Calu3 (cell line): Measurements from ENCODE around the gene CTTNBP2. TPM values are rescaled to one million over a fixed set of nuclear protein-coding genes. Genes with fewer than 3 reads are reported as not detected.

Experiments
- BruUV-seq: library from RNA; stranded (reverse); fragments of 400-500 nt; replicated peaks from 2 replicates; lab custom pipeline; 2021; lab: Mats Ljungman, UMichigan
- CTCF ChIA-PET: fragments of 300-600 bp; sonication (Branson Sonifier 250); formaldehyde crosslinking; loops from one replicate; lab custom pipeline; 2022; ENCODE audit warnings: antibody characterized with exemption; lab: Charles Lee
- DNase-seq: peaks from one replicate; pipeline ENCODE4 v3.0.0; 2022
- H3K27ac Mint-ChIP-seq: one replicate; pipeline ENCODE4 v1.8.0; 2022; ENCODE audit warnings: mixed read lengths; ENCODE audit not compliant: unreplicated experiment
- H3K27me3 Mint-ChIP-seq: one replicate; pipeline ENCODE4 v1.8.0; 2022; ENCODE audit warnings: mixed read lengths; ENCODE audit not compliant: unreplicated experiment
- H3K36me3 Mint-ChIP-seq: one replicate; pipeline ENCODE4 v1.8.0; 2022; ENCODE audit warnings: mild to moderate bottlenecking, moderate library complexity, mixed read lengths; ENCODE audit not compliant: insufficient read depth, unreplicated experiment
- H3K4me1 Mint-ChIP-seq: one replicate; pipeline ENCODE4 v1.8.0; 2022; ENCODE audit warnings: mild to moderate bottlenecking, low read depth, mixed read lengths; ENCODE audit not compliant: unreplicated experiment
- H3K4me3 Mint-ChIP-seq: one replicate; pipeline ENCODE4 v1.8.0; 2022; ENCODE audit warnings: mild to moderate bottlenecking, low read depth, moderate library complexity, mixed read lengths; ENCODE audit not compliant: unreplicated experiment
- H3K9me3 Mint-ChIP-seq: one replicate; pipeline ENCODE4 v1.8.0; 2022; ENCODE audit warnings: low read depth, mixed read lengths; ENCODE audit not compliant: unreplicated experiment
- intact Hi-C: fragments of 100-400 bp; cut with micrococcal nuclease; formaldehyde crosslinking; loops from one replicate; pipeline ENCODE4 v1.10.0; 2022; ENCODE audit not compliant: unreplicated experiment
- total RNA-seq: library from RNA; stranded (reverse); gene quantifications from 2 replicates; pipeline ENCODE4 v1.2.3, GENCODE V29; 2022
- TF ChIP-seq, protein P1 (sequence below): fragments of 200-600 bp; IDR thresholded peaks from one replicate; pipeline ENCODE4 v1.8.0; 2022; ENCODE audit warnings: antibody characterized with exemption; ENCODE audit not compliant: unreplicated experiment

The CTTNBP2 gene
- total RNA-seq, 1 experiment from 2014 or later, result 2.3 TPM

DNA sequence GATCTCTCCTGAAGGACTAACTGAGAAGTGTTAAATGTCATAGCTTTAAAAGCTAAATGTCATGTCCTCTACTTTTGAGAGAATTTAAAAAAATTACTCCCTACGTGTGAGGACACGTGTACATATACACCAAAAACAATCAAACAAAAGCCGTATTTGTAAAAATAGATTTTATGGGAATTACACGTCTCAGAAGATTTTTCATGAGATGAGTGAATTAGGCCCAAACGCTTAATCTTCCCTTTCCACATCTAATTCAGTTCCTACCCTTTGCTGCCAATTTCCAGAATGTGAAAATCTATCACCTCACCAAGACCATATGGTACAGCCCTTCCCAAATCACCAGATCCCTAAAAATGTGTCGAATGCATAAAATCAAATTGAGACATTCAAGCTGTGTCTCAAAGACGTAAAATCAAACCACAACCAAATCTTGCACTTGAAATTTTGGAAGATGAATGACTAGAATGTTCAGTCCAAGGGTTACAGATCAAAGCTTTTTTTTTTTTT is 1.0 kb upstream of the CTTNBP2 start:
- H3K27me3 Mint-ChIP-seq, result peaks cover 46% of the 10 kb centered on the region
- H3K4me3 Mint-ChIP-seq, result peak overlapping the region; percentile 80
- DNase-seq, result no peak
- H3K27ac Mint-ChIP-seq, result peak overlapping the region; percentile 52
- peaks cover 21% of the 10 kb centered on the region for H3K36me3 Mint-ChIP-seq
- TF ChIP-seq, protein P1, sequence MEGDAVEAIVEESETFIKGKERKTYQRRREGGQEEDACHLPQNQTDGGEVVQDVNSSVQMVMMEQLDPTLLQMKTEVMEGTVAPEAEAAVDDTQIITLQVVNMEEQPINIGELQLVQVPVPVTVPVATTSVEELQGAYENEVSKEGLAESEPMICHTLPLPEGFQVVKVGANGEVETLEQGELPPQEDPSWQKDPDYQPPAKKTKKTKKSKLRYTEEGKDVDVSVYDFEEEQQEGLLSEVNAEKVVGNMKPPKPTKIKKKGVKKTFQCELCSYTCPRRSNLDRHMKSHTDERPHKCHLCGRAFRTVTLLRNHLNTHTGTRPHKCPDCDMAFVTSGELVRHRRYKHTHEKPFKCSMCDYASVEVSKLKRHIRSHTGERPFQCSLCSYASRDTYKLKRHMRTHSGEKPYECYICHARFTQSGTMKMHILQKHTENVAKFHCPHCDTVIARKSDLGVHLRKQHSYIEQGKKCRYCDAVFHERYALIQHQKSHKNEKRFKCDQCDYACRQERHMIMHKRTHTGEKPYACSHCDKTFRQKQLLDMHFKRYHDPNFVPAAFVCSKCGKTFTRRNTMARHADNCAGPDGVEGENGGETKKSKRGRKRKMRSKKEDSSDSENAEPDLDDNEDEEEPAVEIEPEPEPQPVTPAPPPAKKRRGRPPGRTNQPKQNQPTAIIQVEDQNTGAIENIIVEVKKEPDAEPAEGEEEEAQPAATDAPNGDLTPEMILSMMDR, result no peak
- BruUV-seq, result no TSS peak
- H3K9me3 Mint-ChIP-seq, result no peaks in the 10 kb centered on the region
- peaks cover 17% of the 10 kb centered on the region for H3K4me1 Mint-ChIP-seq
- intact Hi-C loops, result no loop called here
- CTCF ChIA-PET, result no interaction called here

DNA sequence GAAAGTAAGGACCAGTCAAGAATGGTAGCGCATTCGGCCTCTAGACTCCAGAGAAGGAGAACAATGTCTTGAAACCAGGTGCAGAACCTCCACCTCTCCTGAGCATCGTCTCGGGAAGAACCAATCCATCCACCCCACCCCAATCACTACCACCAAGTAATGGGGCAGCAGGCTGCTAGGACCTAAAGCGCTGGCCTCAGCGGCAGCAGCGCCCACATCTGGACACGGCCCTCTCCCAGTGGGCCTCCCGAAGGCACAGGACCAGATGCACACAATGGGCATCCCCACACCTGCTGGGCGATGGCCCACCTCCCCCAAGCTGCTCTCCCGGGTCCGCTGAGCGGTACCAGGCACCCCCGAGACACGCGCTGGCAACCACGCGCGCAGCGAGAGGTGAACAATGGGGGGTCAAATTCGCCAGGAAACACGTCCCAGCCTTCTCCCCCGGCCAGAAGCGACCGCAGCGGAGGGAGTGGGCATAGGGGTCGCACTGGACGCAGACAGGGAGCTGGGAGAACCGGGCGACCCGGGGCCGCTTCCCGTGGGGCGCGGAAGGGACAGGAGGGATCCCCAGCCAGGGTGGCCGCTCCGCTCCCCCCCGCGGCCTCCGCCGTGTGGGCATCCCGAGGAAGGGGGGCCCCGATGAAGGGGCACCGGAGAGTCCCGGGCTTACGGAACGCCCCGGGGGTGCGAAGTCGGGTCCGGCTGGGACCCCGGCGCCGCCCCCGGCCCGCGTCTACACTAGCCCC is 506 bp downstream of the CTTNBP2 start:
- TF ChIP-seq, protein P1, result no peak
- no TSS peak for BruUV-seq
- DNase-seq, result peak; percentile 35
- Mint-ChIP-seq H3K4me1 (peaks cover 17% of the 10 kb centered on the region), H3K36me3 (peaks cover 21% of the 10 kb centered on the region), H3K9me3 (no peaks in the 10 kb centered on the region), H3K27me3 (peaks cover 57% of the 10 kb centered on the region), H3K27ac (no peak overlapping the region), H3K4me3 (peak overlapping the region; percentile 80)
- CTCF ChIA-PET, result no interaction called here
- intact Hi-C loops, result loop anchor here (2.0 kb wide), 1 partner anchor 122 kb away; no protein-coding TSS in a partner anchor

DNA sequence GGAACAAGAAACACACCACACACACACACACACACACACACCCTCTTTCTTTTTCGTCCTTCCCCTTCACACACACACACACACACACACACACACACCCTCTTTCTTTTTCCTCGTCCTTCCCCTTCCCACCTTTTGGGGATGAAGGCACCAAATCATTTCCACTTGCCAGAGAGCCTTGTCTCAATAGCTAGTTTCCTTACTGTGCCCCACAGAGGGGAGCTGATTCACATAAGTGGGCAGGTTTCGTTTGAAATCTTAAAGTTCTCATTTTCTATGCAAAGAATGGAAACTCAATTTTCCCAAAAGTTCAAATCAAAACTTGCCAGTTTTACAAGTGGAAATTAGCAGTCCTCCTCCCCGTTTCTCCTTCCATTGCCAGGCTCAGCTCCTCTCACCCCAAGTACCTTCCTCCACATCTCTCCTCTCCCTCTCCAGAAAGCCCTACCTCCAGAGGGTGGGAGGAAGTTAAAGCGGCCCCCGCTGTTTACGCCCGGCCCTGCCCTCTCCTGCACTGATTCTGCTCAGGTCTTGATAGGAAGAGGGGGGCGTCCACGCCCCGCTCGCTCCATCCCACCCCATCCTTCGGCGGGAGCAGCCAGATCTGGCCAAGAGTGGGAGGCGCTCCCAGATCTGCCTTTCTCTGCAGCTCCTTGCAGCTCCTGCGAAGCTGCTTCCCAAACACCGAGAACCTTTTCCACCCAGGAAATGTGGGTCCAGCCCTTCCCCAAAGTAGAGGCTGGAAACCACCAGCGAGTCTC is 1.3 kb downstream of the CTTNBP2 start:
- H3K36me3 Mint-ChIP-seq, result peaks cover 21% of the 10 kb centered on the region
- BruUV-seq, result no TSS peak
- H3K9me3 Mint-ChIP-seq, result no peaks in the 10 kb centered on the region
- CTCF ChIA-PET, result interaction anchor here (0.6 to 0.7 kb wide), 2 partner anchors 127 to 129 kb away, joined by 3 to 7 read pairs; no protein-coding TSS in a partner anchor
- TF ChIP-seq, protein P1, result no peak
- H3K27me3 Mint-ChIP-seq, result peaks cover 57% of the 10 kb centered on the region
- H3K4me3 Mint-ChIP-seq, result peak overlapping the region; percentile 80
- H3K27ac Mint-ChIP-seq, result no peak overlapping the region
- peaks cover 17% of the 10 kb centered on the region for H3K4me1 Mint-ChIP-seq
- intact Hi-C loops, result loop anchor here (2.0 kb wide), 1 partner anchor 121 kb away; no protein-coding TSS in a partner anchor
- peak; percentile 4 for DNase-seq

DNA sequence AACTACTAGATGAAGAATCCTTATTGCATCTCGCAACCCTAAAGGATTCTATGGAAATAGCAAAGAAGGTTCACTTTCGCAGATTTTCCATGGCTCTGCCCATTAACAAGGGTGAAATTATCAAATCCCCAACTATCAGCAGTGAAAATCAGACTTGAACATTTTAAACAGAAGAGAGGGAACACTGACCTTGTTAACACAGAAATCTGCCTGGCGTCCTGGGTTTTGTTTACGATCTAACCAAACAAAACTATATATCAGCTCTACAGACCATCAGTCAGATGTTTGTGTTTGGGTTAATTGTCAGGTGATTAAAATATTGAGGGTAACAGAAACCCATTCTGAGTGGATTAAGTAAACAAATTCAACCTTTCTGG is 1.9 kb downstream of the CTTNBP2 start:
- Mint-ChIP-seq H3K27me3 (peaks cover 57% of the 10 kb centered on the region), H3K4me3 (no peak overlapping the region), H3K9me3 (no peaks in the 10 kb centered on the region), H3K27ac (no peak overlapping the region), H3K36me3 (peaks cover 21% of the 10 kb centered on the region), H3K4me1 (peaks cover 17% of the 10 kb centered on the region)
- CTCF ChIA-PET, result no interaction called here
- intact Hi-C loops, result no loop called here
- DNase-seq, result no peak
- BruUV-seq, result no TSS peak
- TF ChIP-seq, protein P1, result no peak
